PFSK-1 (cell line): ENCODE measurements around the gene IDH3B.

Experiments
- FOXP2 ChIP-seq: optimal IDR thresholded peaks from 2 replicates; pipeline ENCODE3; 2011; ENCODE audit warnings: borderline replicate concordance, control low read depth, inconsistent platforms; ENCODE audit not compliant: insufficient read depth; ENCODE audit errors: extremely low read length, extremely low read depth
- POLR2AphosphoS5 ChIP-seq: IDR thresholded peaks from 2 replicates; pipeline ENCODE4 v1.6.1; 2012; ENCODE audit warnings: low read depth, mild to moderate bottlenecking, control low read depth, low read length, moderate library complexity
- REST ChIP-seq, 2 experiments: IDR thresholded peaks; 2 replicates each; pipeline versions ENCODE4 v1.6.1 to v1.8.0; 2011 to 2012; ENCODE audit warnings: low read depth in 2 of 2, low read length in 2 of 2, control low read depth in 1 of 2, inconsistent platforms in 1 of 2, mild to moderate bottlenecking in 1 of 2, moderate library complexity in 1 of 2; ENCODE audit not compliant: insufficient read depth in 1 of 2
- SIN3A ChIP-seq: IDR thresholded peaks from 2 replicates; pipeline ENCODE4 v1.6.1; 2012; ENCODE audit warnings: mild to moderate bottlenecking, low read length, moderate library complexity, borderline replicate concordance; ENCODE audit not compliant: insufficient read depth
- TAF1 ChIP-seq: IDR thresholded peaks from 2 replicates; pipeline ENCODE4 v1.6.1; 2012; ENCODE audit warnings: low read length, control low read depth, borderline replicate concordance; ENCODE audit not compliant: insufficient read depth

The IDH3B gene

GRCh38 chr20:2633381-2633780, 30.6 kb downstream of the IDH3B start:
- no peak for TF ChIP-seq FOXP2
- no peak for TF ChIP-seq SIN3A
- no peak for TF ChIP-seq POLR2AphosphoS5
- no peak for TF ChIP-seq TAF1
- TF ChIP-seq REST (IDR thresholded peaks at IDR 0.05; ENCODE audit: insufficient read depth in 1 of 2, low read depth in 2 of 2, low read length in 2 of 2): no peak

GRCh38 chr20:2631228-2631627, 32.8 kb downstream of the IDH3B start:
- TF ChIP-seq TAF1 (no peak), POLR2AphosphoS5 (no peak), FOXP2 (no peak), REST (IDR thresholded peaks at IDR 0.05; ENCODE audit: insufficient read depth in 1 of 2, low read depth in 2 of 2, low read length in 2 of 2) (no peak), SIN3A (no peak)

- no peak for TF ChIP-seq POLR2AphosphoS5
- no peak for TF ChIP-seq REST (IDR thresholded peaks at IDR 0.05; ENCODE audit: insufficient read depth in 1 of 2, low read depth in 2 of 2, low read length in 2 of 2)
- no peak for TF ChIP-seq TAF1
- no peak for TF ChIP-seq FOXP2
- no peak for TF ChIP-seq SIN3A
These were observed 37.0 kb downstream of the IDH3B start for GRCh38 chr20:2626853-2627541.

GRCh38 chr20:2625062-2625461, 39.0 kb downstream of the IDH3B start:
- TF ChIP-seq POLR2AphosphoS5: no peak
- no peak for TF ChIP-seq SIN3A
- TF ChIP-seq REST (IDR thresholded peaks at IDR 0.05; ENCODE audit: insufficient read depth in 1 of 2, low read depth in 2 of 2, low read length in 2 of 2): no peak
- no peak for TF ChIP-seq FOXP2
- TF ChIP-seq TAF1: no peak

GRCh38 chr20:2624190-2624589, 39.8 kb downstream of the IDH3B start:
- TF ChIP-seq POLR2AphosphoS5 (no peak), REST (IDR thresholded peaks at IDR 0.05; ENCODE audit: insufficient read depth in 1 of 2, low read depth in 2 of 2, low read length in 2 of 2) (no peak), SIN3A (no peak), TAF1 (no peak), FOXP2 (no peak)
